GM18519 (cell line): ENCODE data around the gene IFNAR2.
"Not testable (repeated sequence)": the region's sequence is repeated elsewhere in the genome, so short reads cannot be mapped to it uniquely, and the experiment has no call there.

ENCODE experiments used
- ATAC-seq: cut with Tn5 transposase; IDR thresholded peaks from one replicate; pipeline ENCODE4 v1.9.1; 2021; ENCODE audit warnings: mild to moderate bottlenecking, moderate library complexity; ENCODE audit not compliant: unreplicated experiment, low FRiP score

Gene IFNAR2

DNA sequence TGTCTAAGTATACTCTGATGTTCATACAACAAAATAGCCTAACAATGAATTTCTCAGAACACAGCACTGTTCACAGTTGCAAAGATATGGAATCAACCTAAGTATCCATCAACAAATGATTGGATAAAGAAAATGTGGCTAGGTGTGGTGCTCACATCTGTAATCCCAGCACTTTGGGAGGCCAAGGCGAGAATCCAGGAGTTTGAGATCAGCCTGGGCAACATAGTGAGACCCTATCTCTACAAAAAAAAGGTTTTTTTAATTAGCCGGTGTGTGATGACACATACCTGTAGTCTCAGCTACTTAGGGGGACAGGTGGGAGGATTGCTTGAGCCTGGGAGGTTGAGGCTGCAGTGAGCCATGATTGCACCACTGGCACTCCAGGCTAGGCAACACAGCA lies 10.7 kb downstream of the IFNAR2 start:
- ATAC-seq: no peak

DNA sequence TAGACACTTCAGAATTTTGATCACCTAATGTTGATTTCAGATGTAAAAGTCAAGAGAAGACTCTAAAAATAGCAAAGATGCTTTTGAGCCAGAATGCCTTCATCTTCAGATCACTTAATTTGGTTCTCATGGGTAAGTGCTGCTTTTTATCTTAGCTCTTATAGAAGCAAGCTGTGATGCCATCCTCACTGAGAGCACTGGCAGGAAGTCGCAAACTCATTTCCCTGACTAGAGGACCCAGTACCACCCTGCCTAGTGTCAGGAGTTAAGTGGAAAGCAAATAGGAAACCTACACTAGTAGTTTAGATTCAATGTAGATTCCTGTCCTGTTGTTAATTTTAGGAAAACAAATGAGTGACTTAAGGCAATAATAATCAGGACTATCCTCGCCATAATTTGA lies 12.1 kb downstream of the IFNAR2 start:
- ATAC-seq: no peak

- not testable (repeated sequence) for ATAC-seq
Observed at GRCh38 chr21:33242846-33243245, 13.1 kb downstream of the IFNAR2 start.

- no peak for ATAC-seq
Observed at GRCh38 chr21:33244082-33244778, 14.5 kb downstream of the IFNAR2 start.

GRCh38 chr21:33244779-33245105 lies 15.0 kb downstream of the IFNAR2 start:
- no peak for ATAC-seq

GRCh38 chr21:33245289-33245918 lies 15.7 kb downstream of the IFNAR2 start:
- no peak for ATAC-seq

- no peak for ATAC-seq
Observed at GRCh38 chr21:33246506-33246905, 16.8 kb downstream of the IFNAR2 start.

- no peak for ATAC-seq
Observed at GRCh38 chr21:33246963-33247362, 17.2 kb downstream of the IFNAR2 start.

DNA sequence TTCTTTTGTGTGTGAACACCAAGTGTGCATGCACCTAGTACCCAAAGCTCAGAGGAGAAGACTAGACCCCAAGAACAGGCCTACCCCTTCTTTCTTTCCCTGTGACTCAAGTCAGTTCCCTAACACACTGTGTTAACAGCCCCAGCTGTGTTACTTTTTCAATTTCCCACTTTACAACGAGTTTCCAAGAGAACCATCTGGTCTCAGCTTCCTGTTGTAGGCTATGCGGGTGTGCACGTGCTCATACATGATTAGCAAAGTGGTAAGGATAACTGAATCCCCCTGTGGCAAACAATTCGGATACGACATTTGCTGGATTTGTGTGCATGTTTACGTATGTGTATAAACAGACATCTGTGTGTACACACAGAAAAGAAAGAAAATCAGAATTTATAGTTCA lies 17.9 kb downstream of the IFNAR2 start:
- no peak for ATAC-seq

GRCh38 chr21:33249331-33250002 lies 19.7 kb downstream of the IFNAR2 start:
- no peak for ATAC-seq

DNA sequence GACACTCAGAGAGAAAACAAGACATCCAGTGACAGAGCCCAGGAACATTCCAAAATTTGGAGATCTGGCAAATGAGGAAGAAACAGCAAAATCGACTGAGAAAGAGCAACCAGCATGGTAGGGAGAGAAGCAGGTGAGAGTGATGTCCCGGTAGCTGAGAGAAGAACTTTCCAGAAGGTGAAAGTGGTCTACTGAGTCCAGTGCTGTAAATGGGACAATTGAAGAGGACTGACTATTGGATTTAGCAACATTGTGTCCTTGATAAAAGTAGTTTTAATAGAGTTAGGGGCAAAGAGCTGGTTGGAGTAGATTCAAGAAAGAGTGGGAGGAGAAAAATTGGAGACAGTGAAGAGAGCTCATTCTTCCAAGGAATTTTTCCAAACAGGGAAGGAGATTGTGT lies 21.4 kb downstream of the IFNAR2 start:
- no peak for ATAC-seq

- ATAC-seq: not testable (repeated sequence)
Observed at GRCh38 chr21:33253382-33253781, 23.6 kb downstream of the IFNAR2 start.

- ATAC-seq: no peak
Observed at GRCh38 chr21:33254766-33255165, 25.0 kb downstream of the IFNAR2 start.

- no peak for ATAC-seq
Observed at GRCh38 chr21:33255404-33255803, 25.7 kb downstream of the IFNAR2 start.

- no peak for ATAC-seq
Observed at GRCh38 chr21:33256019-33256418, 26.3 kb downstream of the IFNAR2 start.

- ATAC-seq: no peak
Observed at GRCh38 chr21:33257094-33257803, 27.5 kb downstream of the IFNAR2 start.

DNA sequence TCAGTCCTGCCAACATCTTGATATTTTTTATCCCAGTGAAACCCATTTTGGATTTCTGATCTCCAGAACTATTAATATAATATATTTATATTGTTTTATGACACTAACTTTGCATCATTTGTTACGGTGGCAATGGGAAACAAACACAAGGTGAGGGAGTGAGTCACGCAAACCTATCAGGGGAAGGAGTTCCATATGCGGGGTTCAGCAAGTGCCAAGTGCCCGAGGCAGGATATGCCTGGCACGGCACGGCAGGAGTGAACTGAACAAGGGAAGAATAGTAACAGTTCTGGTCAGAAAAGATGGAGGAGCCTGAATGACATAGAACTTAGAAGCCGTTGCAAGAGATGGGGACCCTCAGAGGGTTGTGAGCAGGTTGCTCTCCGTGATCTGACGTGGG lies 28.7 kb downstream of the IFNAR2 start:
- no peak for ATAC-seq

GRCh38 chr21:33259428-33259827 lies 29.7 kb downstream of the IFNAR2 start:
- ATAC-seq: no peak

- no peak for ATAC-seq
Observed at GRCh38 chr21:33259995-33260394, 30.3 kb downstream of the IFNAR2 start.

DNA sequence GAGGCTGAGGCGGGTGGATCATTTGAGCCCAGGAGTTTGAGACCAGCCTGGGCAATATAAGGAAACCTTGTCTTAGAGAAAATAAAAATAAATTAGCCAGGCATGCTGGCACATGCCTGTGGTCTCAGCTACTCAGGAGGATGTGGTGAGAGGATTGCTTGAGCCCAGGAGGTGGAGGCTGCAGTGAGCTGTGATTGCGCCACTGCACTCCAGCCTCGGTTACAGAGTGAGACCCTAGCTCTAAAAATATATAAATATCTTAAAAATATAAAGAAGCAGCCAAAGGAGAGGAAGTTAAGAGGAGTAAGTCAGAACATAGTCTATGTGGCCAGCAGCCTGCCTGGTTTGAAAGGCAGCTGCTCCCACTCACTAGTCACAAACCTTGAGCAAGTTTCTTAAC lies 31.9 kb downstream of the IFNAR2 start:
- no peak for ATAC-seq

DNA sequence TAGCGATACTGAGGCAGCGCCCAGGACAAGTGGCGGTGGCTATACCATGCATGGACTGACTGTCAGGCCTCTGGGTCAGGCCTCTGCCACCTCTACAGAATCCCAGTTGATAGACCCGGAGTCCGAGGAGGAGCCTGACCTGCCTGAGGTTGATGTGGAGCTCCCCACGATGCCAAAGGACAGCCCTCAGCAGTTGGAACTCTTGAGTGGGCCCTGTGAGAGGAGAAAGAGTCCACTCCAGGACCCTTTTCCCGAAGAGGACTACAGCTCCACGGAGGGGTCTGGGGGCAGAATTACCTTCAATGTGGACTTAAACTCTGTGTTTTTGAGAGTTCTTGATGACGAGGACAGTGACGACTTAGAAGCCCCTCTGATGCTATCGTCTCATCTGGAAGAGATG lies 33.2 kb downstream of the IFNAR2 start:
- no peak for ATAC-seq
